ENCODE data around the gene IVD.

The IVD gene

DNA sequence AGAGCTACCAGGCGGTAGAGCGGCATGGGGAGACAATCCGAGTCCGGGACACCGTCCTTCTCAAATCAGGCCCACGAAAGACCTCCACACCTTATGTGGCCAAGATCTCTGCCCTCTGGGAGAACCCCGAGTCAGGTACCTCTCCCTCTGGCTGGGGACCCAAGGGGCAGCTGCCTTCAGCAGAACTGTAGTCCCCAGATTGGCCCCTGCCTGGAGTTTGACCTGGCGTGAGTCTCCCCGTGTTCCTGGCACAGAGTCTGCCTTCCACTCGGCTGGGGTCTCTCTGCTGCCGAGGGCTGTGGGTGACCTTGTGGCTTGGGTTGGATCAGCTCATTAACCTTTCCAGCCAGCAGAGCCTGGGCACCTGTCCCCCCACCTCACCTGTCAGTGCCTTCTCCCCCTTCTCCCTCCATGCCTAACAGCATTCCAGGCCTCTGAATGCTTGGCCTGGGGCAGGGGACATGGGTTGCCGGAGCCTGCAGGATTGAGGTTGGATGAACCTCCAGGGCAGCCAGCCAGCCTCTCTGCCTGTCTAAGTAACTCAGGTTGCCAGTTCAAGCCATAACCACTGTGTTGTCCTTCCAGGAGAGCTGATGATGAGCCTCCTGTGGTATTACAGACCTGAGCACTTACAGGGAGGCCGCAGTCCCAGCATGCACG, 58.4 kb downstream of the IVD start:
- Mint-ChIP-seq H3K9me3 (no peaks in the 10 kb centered on the region), H3K27ac (no peak overlapping the region), H3K36me3 (ENCODE audit: low read depth) (peaks cover 6% of the 10 kb centered on the region), H3K4me1 (peaks cover 12% of the 10 kb centered on the region), H3K4me3 (no peak overlapping the region), H3K27me3 (no peaks in the 10 kb centered on the region)
- ATAC-seq = no peak
- DNase-seq = no peak

DNA sequence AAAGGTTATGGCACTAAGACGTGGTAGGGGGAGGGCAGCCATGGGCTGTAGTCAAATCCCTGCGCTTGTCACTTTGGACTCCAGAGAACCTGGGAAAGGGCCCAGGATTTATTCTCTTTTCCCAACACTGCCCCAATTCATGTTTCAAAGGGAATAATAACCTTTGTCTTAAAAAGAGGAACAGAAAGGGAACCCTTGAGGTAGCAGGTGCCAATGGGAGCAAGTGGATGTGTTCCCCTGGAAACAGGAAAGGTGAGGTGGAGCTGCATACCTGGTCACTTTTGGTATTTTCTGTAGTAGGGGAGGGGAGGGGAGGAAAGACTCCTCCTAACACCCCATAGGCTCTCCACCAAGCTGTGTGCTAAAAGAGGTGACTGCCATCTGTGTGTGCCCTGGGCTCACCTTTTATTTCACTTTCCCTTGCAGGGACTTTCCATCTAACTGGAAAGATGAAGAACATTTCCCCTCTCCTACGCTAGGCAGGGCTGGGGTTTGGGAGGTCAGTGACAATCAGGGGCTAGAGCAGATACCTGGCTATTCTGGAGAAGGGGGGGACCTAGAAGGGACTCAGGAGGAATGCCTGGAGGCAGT, 59.1 kb downstream of the IVD start:
- DNase-seq (no peak), ATAC-seq (no peak)
- peak overlapping the region; percentile 14 for H3K27ac Mint-ChIP-seq
- peaks cover 6% of the 10 kb centered on the region for H3K36me3 Mint-ChIP-seq (ENCODE audit: low read depth)
- H3K9me3 Mint-ChIP-seq = no peaks in the 10 kb centered on the region
- H3K4me1 Mint-ChIP-seq = peaks cover 14% of the 10 kb centered on the region
- no peak overlapping the region for H3K4me3 Mint-ChIP-seq
- no peaks in the 10 kb centered on the region for H3K27me3 Mint-ChIP-seq

DNA sequence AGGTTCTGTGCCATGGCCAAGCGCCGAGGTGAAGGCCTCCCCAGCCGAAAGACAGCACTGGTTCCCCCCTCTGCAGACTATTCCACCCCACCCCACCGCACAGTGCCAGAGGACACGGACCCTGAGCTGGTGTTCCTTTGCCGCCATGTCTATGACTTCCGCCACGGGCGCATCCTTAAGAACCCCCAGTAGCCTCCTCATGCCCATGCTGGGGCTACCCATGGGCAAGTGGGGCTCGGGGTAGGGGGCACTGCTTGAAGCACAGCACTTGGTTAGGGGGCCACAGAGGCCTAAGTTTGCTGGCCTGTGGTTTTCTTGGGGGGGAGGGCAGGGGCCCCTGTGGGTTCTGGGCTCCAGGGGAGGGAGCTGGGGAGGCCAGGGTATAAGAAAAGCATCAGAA, 60.3 kb downstream of the IVD start:
- Mint-ChIP-seq H3K27me3 (no peaks in the 10 kb centered on the region), H3K36me3 (ENCODE audit: low read depth) (peaks cover 6% of the 10 kb centered on the region), H3K4me1 (peaks cover 18% of the 10 kb centered on the region), H3K4me3 (no peak overlapping the region), H3K27ac (no peak overlapping the region), H3K9me3 (no peaks in the 10 kb centered on the region)
- DNase-seq (no peak), ATAC-seq (no peak)

DNA sequence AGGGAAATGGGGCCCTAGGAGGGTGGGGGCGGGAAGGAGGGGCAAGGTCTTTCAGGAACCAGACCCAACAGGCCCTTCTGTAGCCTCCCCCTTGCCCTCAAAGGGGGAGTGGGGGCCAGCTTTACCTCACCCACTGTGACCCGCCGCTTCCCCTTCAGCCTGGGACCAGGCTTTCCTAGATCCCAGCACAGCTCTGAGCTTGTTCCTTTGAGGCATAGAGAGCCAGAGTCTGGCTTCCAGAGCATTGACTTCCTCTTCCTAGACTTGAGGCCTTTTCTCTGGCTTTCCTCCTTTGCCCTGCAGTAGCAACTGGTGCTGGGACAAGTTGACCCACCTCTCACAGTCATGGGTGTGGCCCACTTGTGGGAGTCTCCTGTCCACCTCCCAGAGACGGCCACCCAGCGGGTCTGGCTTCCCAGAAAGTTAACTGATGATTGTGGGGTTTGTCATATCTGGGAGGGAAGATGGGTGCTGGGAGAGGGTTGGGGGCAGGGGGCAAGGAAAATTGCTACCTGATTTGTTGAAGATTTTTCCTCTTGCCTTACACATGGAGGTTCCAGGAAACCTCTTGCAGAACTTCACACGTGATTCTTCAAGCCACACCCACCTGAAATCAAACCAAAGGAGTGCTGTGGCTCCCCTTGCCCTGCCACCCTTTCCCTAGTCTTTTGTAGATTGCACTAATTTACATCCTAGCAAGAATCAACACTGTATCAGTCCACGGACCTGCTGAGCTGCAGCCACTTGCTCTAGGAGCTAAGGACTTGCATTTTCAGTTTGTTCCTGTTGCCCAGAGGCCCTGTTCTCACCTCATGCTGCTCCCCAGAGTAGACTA, 61.0 kb downstream of the IVD start:
- Mint-ChIP-seq H3K4me1 (peaks cover 20% of the 10 kb centered on the region), H3K36me3 (ENCODE audit: low read depth) (peaks cover 6% of the 10 kb centered on the region), H3K27ac (peak overlapping the region; percentile 26), H3K27me3 (no peaks in the 10 kb centered on the region), H3K9me3 (no peaks in the 10 kb centered on the region), H3K4me3 (no peak overlapping the region)
- no peak for DNase-seq
- no peak for ATAC-seq

DNA sequence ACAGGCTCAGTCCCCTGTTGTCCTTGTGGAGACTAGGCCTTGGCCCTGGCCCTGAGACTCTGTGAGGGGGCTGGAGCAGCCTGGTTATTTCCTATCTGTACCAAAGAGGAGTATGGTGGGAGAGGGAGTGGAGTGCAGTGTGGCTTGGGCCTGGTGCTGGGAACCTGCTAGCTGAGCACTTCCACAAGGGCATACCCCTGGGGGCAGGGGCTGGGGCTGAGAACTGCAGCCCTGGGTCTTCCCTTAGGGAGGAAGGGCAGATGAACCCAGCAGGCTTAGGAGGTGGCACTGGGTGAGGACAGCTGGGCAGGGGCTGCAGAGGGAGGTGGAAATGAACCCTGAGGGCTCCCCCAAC, 61.6 kb downstream of the IVD start:
- peaks cover 25% of the 10 kb centered on the region for H3K4me1 Mint-ChIP-seq
- no peaks in the 10 kb centered on the region for H3K27me3 Mint-ChIP-seq
- ATAC-seq = no peak
- no peak for DNase-seq
- H3K36me3 Mint-ChIP-seq (ENCODE audit: low read depth) = peaks cover 6% of the 10 kb centered on the region
- H3K9me3 Mint-ChIP-seq = no peaks in the 10 kb centered on the region
- peak overlapping the region; percentile 26 for H3K27ac Mint-ChIP-seq
- H3K4me3 Mint-ChIP-seq = no peak overlapping the region

DNA sequence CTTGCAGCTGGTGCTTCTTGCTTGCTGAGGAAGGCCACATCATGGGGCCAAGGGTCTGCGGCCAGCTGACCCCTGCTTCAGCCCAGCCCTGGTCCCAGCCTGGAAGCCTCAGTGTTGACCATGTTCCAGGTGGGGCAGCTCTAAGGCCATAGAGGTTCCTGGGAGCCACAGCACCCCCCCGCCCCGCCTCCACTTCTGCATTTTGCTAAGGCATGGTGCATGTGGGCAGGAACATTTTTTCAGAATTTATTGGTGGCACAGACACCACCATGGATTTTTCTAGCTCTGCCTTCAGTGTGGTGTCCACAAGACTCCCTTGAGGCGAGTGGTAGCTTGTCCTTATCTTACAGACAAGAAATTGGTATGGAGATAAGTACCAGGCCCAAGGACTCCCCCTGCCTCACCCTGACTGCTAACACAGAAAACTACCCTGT, 63.3 kb downstream of the IVD start:
- Mint-ChIP-seq H3K4me3 (no peak overlapping the region), H3K9me3 (no peaks in the 10 kb centered on the region), H3K36me3 (ENCODE audit: low read depth) (peaks cover 6% of the 10 kb centered on the region), H3K4me1 (peaks cover 31% of the 10 kb centered on the region), H3K27me3 (no peaks in the 10 kb centered on the region), H3K27ac (no peak overlapping the region)
- no peak for ATAC-seq
- DNase-seq = no peak

DNA sequence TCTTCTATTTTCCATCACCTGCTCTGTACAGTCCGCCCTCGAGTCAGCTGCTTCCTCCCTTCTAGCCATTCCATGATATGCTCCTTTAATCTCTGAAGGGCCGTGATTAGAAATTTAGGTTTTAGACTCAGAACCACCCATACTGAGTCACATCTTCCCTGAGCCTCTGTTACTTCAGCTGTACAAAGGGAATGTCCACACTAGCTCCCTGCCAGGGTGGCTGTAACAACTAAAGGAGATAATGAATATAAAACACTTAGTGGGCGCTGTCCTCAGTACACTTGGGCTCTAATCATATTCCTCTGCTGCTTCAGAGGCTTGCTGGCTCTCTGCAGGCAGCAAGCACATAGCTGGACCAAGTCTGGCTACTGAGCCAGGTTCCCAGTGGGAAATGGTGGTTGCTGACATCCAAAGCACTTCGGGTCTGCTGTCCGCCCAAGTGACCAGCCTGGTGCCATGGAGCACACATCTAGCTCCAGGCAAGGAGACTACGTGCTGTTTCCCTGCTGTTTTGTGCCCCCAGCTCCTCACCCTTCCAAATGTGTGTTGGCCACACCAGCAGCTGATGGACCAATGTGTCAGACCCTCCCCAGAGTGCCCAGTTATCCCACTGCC, 64.3 kb downstream of the IVD start:
- peaks cover 6% of the 10 kb centered on the region for H3K36me3 Mint-ChIP-seq (ENCODE audit: low read depth)
- ATAC-seq = no peak

DNA sequence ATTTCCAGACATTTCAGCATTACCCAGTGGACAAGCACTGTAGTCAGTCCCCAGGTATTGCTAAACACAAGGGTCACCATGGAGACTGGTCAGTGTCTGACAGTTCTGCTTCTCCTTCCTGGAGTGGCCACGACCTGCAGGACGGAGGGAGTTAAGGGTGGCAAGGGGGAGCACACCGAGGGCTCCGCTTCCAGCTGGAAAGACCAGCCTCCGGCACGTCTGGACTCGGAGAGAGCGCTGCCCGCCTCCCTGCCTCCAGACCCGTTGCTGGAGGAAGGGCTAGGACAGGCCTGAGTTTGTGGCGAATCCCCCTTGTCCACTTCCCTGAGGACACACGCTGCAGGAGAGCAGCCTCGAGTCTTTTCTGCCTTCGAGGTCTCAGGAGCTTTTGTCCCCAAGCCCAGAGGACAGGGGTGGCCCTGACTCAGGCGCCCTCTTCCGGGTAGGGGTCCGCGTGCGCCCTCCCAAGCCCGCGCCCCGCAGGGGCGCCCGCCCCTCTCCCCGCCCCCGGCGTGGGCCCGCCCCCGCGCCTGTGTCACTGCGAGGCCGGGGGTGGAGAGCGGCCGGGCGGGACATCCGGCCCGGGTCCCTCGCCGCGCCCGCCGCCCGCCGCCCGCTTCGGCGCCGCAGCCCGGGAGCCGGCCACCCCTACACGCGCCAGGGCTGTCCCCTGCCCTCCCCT, 65.0 kb downstream of the IVD start, which contains the start of gene CHST14:
CHST14 (plus strand) TSS at position 562 of the 682 bp plus-strand sequence. CDS start 230 bp downstream, outside the sequence.
- H3K27me3 Mint-ChIP-seq = no peaks in the 10 kb centered on the region
- peak; percentile 60 for ATAC-seq
- no peaks in the 10 kb centered on the region for H3K9me3 Mint-ChIP-seq
- peaks cover 2% of the 10 kb centered on the region for H3K36me3 Mint-ChIP-seq (ENCODE audit: low read depth)
- peak; percentile 53 for DNase-seq
- peaks cover 27% of the 10 kb centered on the region for H3K4me1 Mint-ChIP-seq
- H3K27ac Mint-ChIP-seq = peak within 1 kb of the TSS; percentile 79
- peak within 1 kb of the TSS; percentile 82 for H3K4me3 Mint-ChIP-seq

More for the DNA sequence above, 64.3 kb downstream of the IVD start:
- Mint-ChIP-seq H3K27ac (peak overlapping the region; percentile 29), H3K4me1 (peaks cover 29% of the 10 kb centered on the region), H3K9me3 (no peaks in the 10 kb centered on the region), H3K4me3 (peak overlapping the region; percentile 32), H3K27me3 (no peaks in the 10 kb centered on the region)
- no peak for DNase-seq
